Measurements from ENCODE around the gene PRSS38.

Gene PRSS38

GRCh38 chr1:227797144-227797543 lies 18.3 kb upstream of the PRSS38 start:
- Histone ChIP-seq H3K36me3 (no peaks in the 10 kb centered on the region), H3K4me1 (peaks cover 0 to 16% (median 13%) of the 10 kb centered on the region in 4 donors), H3K4me3 (no peak overlapping the region), H3K27me3 (peaks cover 0 to 12% of the 10 kb centered on the region in 2 donors), H3K27ac (no peak overlapping the region), H3K9me3 (no peaks in the 10 kb centered on the region)
- DNase-seq, result no peak
- intact Hi-C loops (cut with DNase I; ENCODE audit: low total_unique reads), result no loop called here
- no peak for TF ChIP-seq CTCF (IDR thresholded peaks at IDR 0.05)

GRCh38 chr1:227797625-227798024 lies 17.9 kb upstream of the PRSS38 start:
- Histone ChIP-seq H3K4me3 (no peak overlapping the region), H3K4me1 (peaks cover 0 to 16% (median 13%) of the 10 kb centered on the region in 4 donors), H3K36me3 (no peaks in the 10 kb centered on the region), H3K27ac (no peak overlapping the region), H3K9me3 (no peaks in the 10 kb centered on the region), H3K27me3 (peaks cover 0 to 12% of the 10 kb centered on the region in 2 donors)
- intact Hi-C loops (cut with DNase I; ENCODE audit: low total_unique reads), result no loop called here
- no peak for DNase-seq
- no peak for TF ChIP-seq CTCF (IDR thresholded peaks at IDR 0.05)

GRCh38 chr1:227798078-227798802 lies 17.2 kb upstream of the PRSS38 start:
- Histone ChIP-seq H3K4me3 (no peak overlapping the region), H3K9me3 (no peaks in the 10 kb centered on the region), H3K27ac (no peak overlapping the region), H3K27me3 (peaks cover 0 to 12% of the 10 kb centered on the region in 2 donors), H3K4me1 (peaks cover 0 to 16% (median 13%) of the 10 kb centered on the region in 4 donors), H3K36me3 (no peaks in the 10 kb centered on the region)
- no peak for DNase-seq
- no peak for TF ChIP-seq CTCF (IDR thresholded peaks at IDR 0.05)
- intact Hi-C loops (cut with DNase I; ENCODE audit: low total_unique reads), result no loop called here

- DNase-seq, result no peak
- no peak for TF ChIP-seq CTCF (IDR thresholded peaks at IDR 0.05)
- H3K27me3 ChIP-seq, result peaks cover 0 to 12% of the 10 kb centered on the region in 2 donors
- intact Hi-C loops (cut with DNase I; ENCODE audit: low total_unique reads), result no loop called here
- peaks cover 0 to 4% (median 2%) of the 10 kb centered on the region in 4 donors for H3K4me1 ChIP-seq
- peaks cover 0 to 6% (median 0%) of the 10 kb centered on the region in 3 donors for H3K9me3 ChIP-seq
- H3K36me3 ChIP-seq, result no peaks in the 10 kb centered on the region
- H3K27ac ChIP-seq, result no peak overlapping the region
- H3K4me3 ChIP-seq, result no peak overlapping the region
Observed at GRCh38 chr1:227799756-227800155, 15.7 kb upstream of the PRSS38 start.

- intact Hi-C loops (cut with DNase I; ENCODE audit: low total_unique reads), result no loop called here
- Histone ChIP-seq H3K27ac (no peak overlapping the region), H3K9me3 (peaks cover 0 to 6% (median 0%) of the 10 kb centered on the region in 3 donors), H3K27me3 (no peaks in the 10 kb centered on the region), H3K4me1 (no peaks in the 10 kb centered on the region), H3K4me3 (no peak overlapping the region), H3K36me3 (no peaks in the 10 kb centered on the region)
- no peak for DNase-seq
- no peak for TF ChIP-seq CTCF (IDR thresholded peaks at IDR 0.05)
Observed at GRCh38 chr1:227803933-227804332, 11.5 kb upstream of the PRSS38 start.
